Osteoblast (primary cell): ENCODE data around the gene MIS18A. TPM values are rescaled to one million over a fixed set of nuclear protein-coding genes. Genes with fewer than 3 reads are reported as not detected.

Experiments used
- DNase-seq: peaks from one replicate; pipeline ENCODE4 v3.0.0; 2011; ENCODE audit warnings: low spot score, mixed read lengths; ENCODE audit not compliant: insufficient read length; ENCODE audit errors: missing footprints
- H2AFZ ChIP-seq: 2 replicates; pipeline ENCODE4 v1.6.0; 2011; ENCODE audit warnings: mild to moderate bottlenecking, low read length
- H3K27ac ChIP-seq: 2 replicates; pipeline ENCODE4 v1.5.1; 2011; ENCODE audit warnings: mild to moderate bottlenecking, low read depth, low read length, moderate library complexity
- H3K27me3 ChIP-seq: 2 replicates; pipeline ENCODE4 v1.6.0; 2012; ENCODE audit warnings: mild to moderate bottlenecking, control low read depth, inconsistent platforms, low read length, moderate library complexity; ENCODE audit not compliant: insufficient read depth
- H3K36me3 ChIP-seq: 2 replicates; pipeline ENCODE4 v1.5.1; 2011; ENCODE audit warnings: mild to moderate bottlenecking, low read length, control low read depth, moderate library complexity; ENCODE audit not compliant: insufficient read depth
- H3K4me1 ChIP-seq: 2 replicates; pipeline ENCODE4 v1.5.1; 2011; ENCODE audit warnings: mild to moderate bottlenecking, low read length, control low read depth, moderate library complexity; ENCODE audit not compliant: insufficient read depth
- H3K4me2 ChIP-seq: 2 replicates; pipeline ENCODE4 v1.6.0; 2011; ENCODE audit warnings: mild to moderate bottlenecking, low read length; ENCODE audit not compliant: insufficient read depth
- H3K4me3 ChIP-seq: fragments of 200-600 bp; sonication (generic); 3 replicates; pipeline ENCODE4 v1.5.1; 2012; ENCODE audit warnings: mild to moderate bottlenecking, low read length, inconsistent platforms; ENCODE audit not compliant: insufficient read depth
- H3K79me2 ChIP-seq: 2 replicates; pipeline ENCODE4 v1.6.0; 2012; ENCODE audit warnings: mild to moderate bottlenecking, low read length, control low read depth, inconsistent platforms; ENCODE audit not compliant: insufficient read depth
- H3K9me3 ChIP-seq: 2 replicates; pipeline ENCODE4 v1.5.1; 2011; ENCODE audit warnings: low read depth, low read length, control low read depth
- H4K20me1 ChIP-seq: 2 replicates; pipeline ENCODE4 v1.6.0; 2012; ENCODE audit warnings: mild to moderate bottlenecking, low read length, control low read depth; ENCODE audit not compliant: insufficient read depth
- CTCF ChIP-seq: IDR thresholded peaks from 2 replicates; pipeline ENCODE4 v1.5.1; 2011; ENCODE audit warnings: mild to moderate bottlenecking, low read depth, low read length, moderate library complexity; ENCODE audit errors: extremely low read depth
- total RNA-seq: library from RNA; depleted of rRNA; stranded (reverse); fragments of >200 nt; gene quantifications from 2 replicates; pipeline ENCODE4 v1.2.3, GENCODE V29; 2012

Gene MIS18A
- total RNA-seq, 1 donor, result 4.3 TPM

DNA sequence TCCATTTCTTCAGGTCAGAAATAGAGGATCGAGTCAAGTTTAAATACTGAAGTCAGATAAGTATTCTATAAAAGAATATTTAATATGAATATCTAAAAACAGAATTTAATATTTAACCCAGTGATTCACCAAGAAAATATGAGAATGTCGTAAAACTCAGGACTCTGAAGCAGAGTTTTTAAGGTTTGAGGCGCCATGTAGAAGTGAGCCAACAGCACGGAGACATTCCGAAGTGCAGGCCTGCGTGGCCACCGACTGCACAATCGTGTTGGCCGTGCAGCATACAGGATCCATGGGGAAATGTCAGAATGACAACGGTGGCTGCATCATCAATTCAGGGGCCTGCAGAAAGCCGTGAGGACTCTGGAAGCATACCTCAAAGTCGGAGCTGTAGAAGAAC is 43.3 kb upstream of the MIS18A start:
- TF ChIP-seq CTCF, result no peak
- H3K36me3 ChIP-seq, result peaks cover 98% of the 10 kb centered on the region
- DNase-seq, result no peak

DNA sequence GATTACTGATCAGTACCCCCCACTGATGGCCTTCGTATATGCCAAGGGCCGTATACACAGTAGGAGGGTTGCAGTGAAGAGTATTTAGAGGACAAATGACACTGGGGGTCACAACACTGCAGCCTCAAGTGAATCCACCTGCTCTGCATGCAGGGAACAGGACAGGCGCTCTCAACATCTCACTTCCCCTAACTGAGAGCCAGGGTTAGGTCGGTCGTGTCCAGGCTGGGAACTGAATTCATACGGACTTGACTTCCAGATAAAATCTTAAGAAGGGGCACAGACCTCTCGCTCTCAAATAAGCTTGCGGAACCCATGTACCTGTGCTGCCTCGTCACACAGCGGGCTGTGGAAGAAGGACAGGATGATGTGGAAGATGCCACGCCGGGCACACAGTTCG is 42.6 kb upstream of the MIS18A start:
- H2AFZ ChIP-seq, result no peak overlapping the region
- TF ChIP-seq CTCF, result no peak
- DNase-seq, result no peak
- peaks cover 7% of the 10 kb centered on the region for H4K20me1 ChIP-seq
- H3K4me1 ChIP-seq, result no peaks in the 10 kb centered on the region
- no peak overlapping the region for H3K27ac ChIP-seq
- H3K27me3 ChIP-seq, result no peaks in the 10 kb centered on the region
- no peak overlapping the region for H3K4me2 ChIP-seq
- H3K36me3 ChIP-seq, result peaks cover 100% of the 10 kb centered on the region
- peaks cover 10% of the 10 kb centered on the region for H3K79me2 ChIP-seq
- no peak overlapping the region for H3K4me3 ChIP-seq
- H3K9me3 ChIP-seq, result no peaks in the 10 kb centered on the region

More for the DNA sequence above, 43.3 kb upstream of the MIS18A start:
- Histone ChIP-seq H4K20me1 (peaks cover 7% of the 10 kb centered on the region), H3K27ac (no peak overlapping the region), H3K9me3 (no peaks in the 10 kb centered on the region), H2AFZ (no peak overlapping the region), H3K79me2 (peaks cover 12% of the 10 kb centered on the region), H3K27me3 (no peaks in the 10 kb centered on the region), H3K4me2 (no peak overlapping the region), H3K4me3 (no peak overlapping the region), H3K4me1 (no peaks in the 10 kb centered on the region)

GRCh38 chr21:32320726-32321125 is 41.9 kb upstream of the MIS18A start:
- H4K20me1 ChIP-seq, result peaks cover 9% of the 10 kb centered on the region
- H3K36me3 ChIP-seq, result peaks cover 100% of the 10 kb centered on the region
- peaks cover 6% of the 10 kb centered on the region for H3K79me2 ChIP-seq
- no peak overlapping the region for H3K4me2 ChIP-seq
- no peak overlapping the region for H3K27ac ChIP-seq
- H3K4me1 ChIP-seq, result no peaks in the 10 kb centered on the region
- no peak for TF ChIP-seq CTCF
- no peaks in the 10 kb centered on the region for H3K9me3 ChIP-seq
- H2AFZ ChIP-seq, result no peak overlapping the region
- no peaks in the 10 kb centered on the region for H3K27me3 ChIP-seq
- DNase-seq, result no peak
- no peak overlapping the region for H3K4me3 ChIP-seq

GRCh38 chr21:32320059-32320458 is 41.2 kb upstream of the MIS18A start:
- Histone ChIP-seq H3K79me2 (peaks cover 8% of the 10 kb centered on the region), H3K4me1 (no peaks in the 10 kb centered on the region), H3K9me3 (no peaks in the 10 kb centered on the region), H3K27ac (no peak overlapping the region), H3K36me3 (peaks cover 95% of the 10 kb centered on the region), H4K20me1 (peaks cover 8% of the 10 kb centered on the region), H3K4me3 (no peak overlapping the region), H3K27me3 (no peaks in the 10 kb centered on the region), H3K4me2 (no peak overlapping the region), H2AFZ (no peak overlapping the region)
- no peak for TF ChIP-seq CTCF
- no peak for DNase-seq
